Neutrophil (primary cell): Measurements from ENCODE around the gene FHL1.

ENCODE experiments used
- H3K27ac ChIP-seq: fragments of 200-600 bp; sonication (generic); 2 replicates; pipeline ENCODE4 v1.5.1; 2016; ENCODE audit warnings: mild to moderate bottlenecking, moderate library complexity
- H3K27me3 ChIP-seq: fragments of 200-600 bp; sonication (generic); 2 replicates; pipeline ENCODE4 v1.6.0; 2016; ENCODE audit warnings: mild to moderate bottlenecking
- H3K36me3 ChIP-seq: fragments of 200-600 bp; sonication (generic); 2 replicates; pipeline ENCODE4 v1.5.1; 2017
- H3K4me1 ChIP-seq, 2 experiments: fragments of 200-600 bp in 1 of 2; sonication (generic) in 1 of 2; 1 replicate in 1 of 2; 2 replicates in 1 of 2; pipeline versions ENCODE4 v1.5.1 to v1.6.1; 2013 to 2016; ENCODE audit warnings: low read depth in 1 of 2, low read length in 1 of 2, mild to moderate bottlenecking in 1 of 2, moderate library complexity in 1 of 2; ENCODE audit not compliant: control insufficient read depth in 1 of 2, insufficient read depth in 1 of 2
- H3K4me3 ChIP-seq, 2 experiments: fragments of 200-600 bp in 1 of 2; sonication (generic) in 1 of 2; 1 replicate in 1 of 2; 2 replicates in 1 of 2; pipeline ENCODE4 v1.5.1; 2013 to 2016; ENCODE audit warnings: low read depth in 1 of 2, low read length in 1 of 2, mild to moderate bottlenecking in 1 of 2, moderate library complexity in 1 of 2
- H3K9me3 ChIP-seq: fragments of 200-600 bp; sonication (generic); 2 replicates; pipeline ENCODE4 v1.5.1; 2016
- CTCF ChIP-seq: fragments of 200-600 bp; sonication (generic); IDR thresholded peaks from 2 replicates; pipeline ENCODE4 v1.5.1; 2016; ENCODE audit warnings: antibody characterized with exemption

Gene FHL1

DNA sequence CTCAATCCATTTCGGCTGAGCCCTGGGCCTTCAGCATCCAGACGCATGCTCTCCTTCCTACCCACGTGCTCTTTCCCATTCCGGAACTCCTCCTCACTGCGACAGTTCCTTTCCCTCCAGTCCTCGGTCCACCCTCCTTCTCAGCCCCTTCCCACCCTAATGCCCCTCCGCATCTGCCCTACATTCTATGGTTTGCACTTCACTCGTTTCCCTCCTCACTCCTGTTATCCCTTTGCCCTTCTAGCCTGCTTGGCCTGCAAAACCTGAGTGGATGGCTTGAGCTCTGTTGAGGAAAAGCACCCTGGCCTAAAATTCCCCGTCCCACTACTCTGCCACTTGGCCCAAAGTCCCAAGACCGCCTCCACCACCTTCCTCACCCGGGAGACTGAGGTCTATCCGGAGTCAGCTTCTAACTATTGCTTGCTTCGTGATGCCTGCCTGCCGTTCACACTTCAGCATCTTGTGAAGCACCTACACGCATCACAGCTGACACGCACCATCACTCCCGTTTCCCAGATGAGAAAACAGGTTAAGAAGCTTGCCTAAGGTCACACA is 65.3 kb downstream of the FHL1 start:
- Histone ChIP-seq H3K4me3 (no peak overlapping the region), H3K36me3 (no peaks in the 10 kb centered on the region), H3K9me3 (no peaks in the 10 kb centered on the region), H3K27me3 (no peaks in the 10 kb centered on the region), H3K27ac (no peak overlapping the region), H3K4me1 (peaks cover 10 to 14% of the 10 kb centered on the region in 2 experiments)
- TF ChIP-seq CTCF: no peak

- H3K9me3 ChIP-seq: no peaks in the 10 kb centered on the region
- peaks cover 5% of the 10 kb centered on the region for H3K36me3 ChIP-seq
- TF ChIP-seq CTCF: no peak
- no peaks in the 10 kb centered on the region for H3K27me3 ChIP-seq
- H3K27ac ChIP-seq: no peak overlapping the region
- no peak overlapping the region for H3K4me3 ChIP-seq
- peaks cover 10 to 14% of the 10 kb centered on the region in 2 experiments for H3K4me1 ChIP-seq
These were observed 67.2 kb downstream of the FHL1 start for GRCh38 chrX:136214551-136214950.

DNA sequence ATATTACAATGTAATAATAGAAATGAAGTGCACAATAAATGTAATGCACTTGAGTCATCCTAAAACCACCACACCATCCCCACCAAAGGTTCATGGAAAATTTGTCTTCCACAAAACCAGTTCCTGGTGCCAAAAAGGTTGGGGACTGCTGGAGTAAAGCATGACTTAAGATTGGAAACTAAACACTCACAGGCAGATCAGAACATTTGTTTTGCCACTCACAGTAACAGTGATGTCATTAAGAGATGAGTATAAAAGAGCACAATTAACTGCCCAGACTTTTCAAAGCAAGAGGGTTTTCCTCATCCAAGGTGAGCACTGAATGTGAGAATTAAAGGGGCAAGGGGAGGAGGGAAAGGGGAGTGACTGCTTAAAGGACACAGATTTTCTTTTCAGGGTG is 68.2 kb downstream of the FHL1 start:
- Histone ChIP-seq H3K9me3 (no peaks in the 10 kb centered on the region), H3K27me3 (no peaks in the 10 kb centered on the region), H3K4me1 (peaks cover 4 to 7% of the 10 kb centered on the region in 2 experiments), H3K27ac (no peak overlapping the region), H3K4me3 (no peak overlapping the region), H3K36me3 (peaks cover 5% of the 10 kb centered on the region)
- no peak for TF ChIP-seq CTCF

DNA sequence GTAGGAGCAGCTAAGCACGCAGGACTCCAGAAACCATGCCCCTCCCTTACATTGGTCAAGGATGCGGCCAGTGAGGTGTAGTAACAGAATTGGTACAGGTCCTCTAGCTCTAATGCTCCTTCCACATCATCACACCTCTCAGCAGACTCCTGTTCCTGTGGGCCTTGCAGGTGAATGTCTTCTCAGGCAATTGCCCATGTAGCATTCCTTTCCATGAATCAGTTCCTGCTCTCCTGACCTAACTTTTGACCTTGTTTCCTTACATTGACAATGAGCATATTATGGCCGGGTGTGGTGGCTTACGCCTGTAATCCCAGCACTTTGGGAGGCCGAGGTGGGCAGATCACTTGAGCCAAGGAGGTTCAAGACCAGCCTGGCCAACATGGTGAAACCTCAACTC is 72.6 kb downstream of the FHL1 start:
- Histone ChIP-seq H3K4me3 (no peak overlapping the region), H3K36me3 (peaks cover 5% of the 10 kb centered on the region), H3K27ac (no peak overlapping the region), H3K4me1 (no peaks in the 10 kb centered on the region), H3K9me3 (no peaks in the 10 kb centered on the region), H3K27me3 (no peaks in the 10 kb centered on the region)
- TF ChIP-seq CTCF: no peak

DNA sequence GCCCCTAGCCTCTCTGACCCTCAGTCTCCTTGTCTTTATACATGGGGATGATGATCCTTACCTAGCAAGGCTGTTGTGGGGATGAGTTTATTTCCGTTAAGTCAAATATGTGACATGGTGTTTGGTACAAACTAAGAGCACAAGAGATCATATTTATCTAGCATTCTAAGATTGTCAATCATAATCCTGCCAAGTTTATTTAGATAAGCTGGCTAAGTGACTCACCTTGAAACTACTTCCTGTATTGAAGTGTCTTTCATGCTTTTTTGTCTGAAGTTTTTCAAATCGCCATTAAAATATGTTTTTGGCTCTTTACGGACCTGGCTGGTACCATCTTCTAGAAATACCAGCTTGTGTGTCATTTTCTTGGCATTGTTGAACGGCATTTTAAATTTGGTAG is 73.2 kb downstream of the FHL1 start:
- Histone ChIP-seq H3K4me1 (no peaks in the 10 kb centered on the region), H3K4me3 (no peak overlapping the region), H3K36me3 (peaks cover 5% of the 10 kb centered on the region), H3K27me3 (no peaks in the 10 kb centered on the region), H3K9me3 (no peaks in the 10 kb centered on the region), H3K27ac (no peak overlapping the region)
- no peak for TF ChIP-seq CTCF

GRCh38 chrX:136220951-136221350 is 73.6 kb downstream of the FHL1 start:
- H3K9me3 ChIP-seq: no peaks in the 10 kb centered on the region
- no peak overlapping the region for H3K27ac ChIP-seq
- no peak overlapping the region for H3K4me3 ChIP-seq
- no peaks in the 10 kb centered on the region for H3K27me3 ChIP-seq
- no peak for TF ChIP-seq CTCF
- H3K36me3 ChIP-seq: peaks cover 5% of the 10 kb centered on the region
- no peaks in the 10 kb centered on the region for H3K4me1 ChIP-seq
